IPS DF 6.9 (cell line): ENCODE data around the gene NRROS.

Source experiments
- DNase-seq: peaks from one replicate; pipeline ENCODE4 v3.0.0-alpha.2; 2013; ENCODE audit warnings: low read depth, low spot score
- H3K27ac ChIP-seq: one replicate; pipeline ENCODE4 v1.5.1; 2013; ENCODE audit warnings: low read length, control low read depth
- H3K27me3 ChIP-seq: 2 replicates; pipeline ENCODE4 v1.6.1; 2013; ENCODE audit warnings: mild to moderate bottlenecking, low read length; ENCODE audit not compliant: control insufficient read depth, insufficient read depth
- H3K36me3 ChIP-seq: 2 replicates; pipeline ENCODE4 v1.6.1; 2013; ENCODE audit warnings: low read length; ENCODE audit not compliant: control insufficient read depth, insufficient read depth
- H3K4me1 ChIP-seq: 2 replicates; pipeline ENCODE4 v1.6.1; 2013; ENCODE audit warnings: low read length; ENCODE audit not compliant: control insufficient read depth, insufficient read depth
- H3K4me3 ChIP-seq: 2 replicates; pipeline ENCODE4 v1.5.1; 2013; ENCODE audit warnings: mild to moderate bottlenecking, low read length
- H3K9me3 ChIP-seq: 2 replicates; pipeline ENCODE4 v1.6.1; 2013; ENCODE audit warnings: low read length, inconsistent platforms; ENCODE audit not compliant: control insufficient read depth, insufficient read depth
- WGBS: extraction: QIAGEN DNeasy Blood & Tissue Kit; methylation state at CpG from one replicate; pipeline ENCODE4 v1.1.7; 2013; ENCODE audit warnings: mixed read lengths, missing lambda C conversion rate; ENCODE audit not compliant: insufficient read length, insufficient coverage; 5-methylcytosine and 5-hydroxymethylcytosine counted together

NRROS gene

GRCh38 chr3:196677353-196677752 lies 37.9 kb downstream of the NRROS start:
- Histone ChIP-seq H3K36me3 (no peaks in the 10 kb centered on the region), H3K27me3 (no peaks in the 10 kb centered on the region), H3K4me1 (no peaks in the 10 kb centered on the region), H3K4me3 (no peak overlapping the region), H3K27ac (no peak overlapping the region), H3K9me3 (no peaks in the 10 kb centered on the region)
- DNase-seq = no peak
- no CpG with 5 or more reads among the region's 1 CpG for WGBS

GRCh38 chr3:196677931-196678330 lies 38.4 kb downstream of the NRROS start:
- H3K27me3 ChIP-seq = no peaks in the 10 kb centered on the region
- no peak for DNase-seq
- H3K4me1 ChIP-seq = no peaks in the 10 kb centered on the region
- no peak overlapping the region for H3K27ac ChIP-seq
- H3K4me3 ChIP-seq = no peak overlapping the region
- H3K36me3 ChIP-seq = no peaks in the 10 kb centered on the region
- H3K9me3 ChIP-seq = no peaks in the 10 kb centered on the region
- WGBS = no CpG with 5 or more reads among the region's 1 CpG

- WGBS = no CpG with 5 or more reads among the region's 24 CpGs
- Histone ChIP-seq H3K36me3 (no peaks in the 10 kb centered on the region), H3K4me1 (0 out of 2 replicates have a peak, but pooled peaks cover 1% of the 10 kb centered on the region), H3K4me3 (no peak overlapping the region), H3K27ac (no peak overlapping the region), H3K27me3 (no peaks in the 10 kb centered on the region), H3K9me3 (no peaks in the 10 kb centered on the region)
- DNase-seq = peak; percentile 31
These were observed 45.3 kb downstream of the NRROS start for GRCh38 chr3:196684548-196685407.

GRCh38 chr3:196686436-196686835 lies 46.9 kb downstream of the NRROS start:
- 0 out of 2 replicates have a peak, but pooled peaks cover 1% of the 10 kb centered on the region for H3K4me1 ChIP-seq
- no peaks in the 10 kb centered on the region for H3K9me3 ChIP-seq
- no peak for DNase-seq
- no peaks in the 10 kb centered on the region for H3K27me3 ChIP-seq
- H3K36me3 ChIP-seq = no peaks in the 10 kb centered on the region
- no CpG with 5 or more reads among the region's 2 CpGs for whole genome bisulfite sequencing
- H3K4me3 ChIP-seq = no peak overlapping the region
- no peak overlapping the region for H3K27ac ChIP-seq

GRCh38 chr3:196688349-196688748 lies 48.9 kb downstream of the NRROS start:
- Histone ChIP-seq H3K4me1 (0 out of 2 replicates have a peak, but pooled peaks cover 1% of the 10 kb centered on the region), H3K36me3 (no peaks in the 10 kb centered on the region), H3K9me3 (no peaks in the 10 kb centered on the region), H3K27me3 (no peaks in the 10 kb centered on the region), H3K27ac (no peak overlapping the region), H3K4me3 (no peak overlapping the region)
- no CpG with 5 or more reads among the region's 5 CpGs for WGBS
- no peak for DNase-seq

GRCh38 chr3:196689941-196690660 lies 50.6 kb downstream of the NRROS start:
- no CpG with 5 or more reads among the region's 17 CpGs for WGBS
- 0 out of 2 replicates have a peak, but pooled peaks cover 1% of the 10 kb centered on the region for H3K4me1 ChIP-seq
- H3K36me3 ChIP-seq = no peaks in the 10 kb centered on the region
- no peak overlapping the region for H3K27ac ChIP-seq
- DNase-seq = no peak
- H3K4me3 ChIP-seq = no peak overlapping the region
- H3K27me3 ChIP-seq = no peaks in the 10 kb centered on the region
- H3K9me3 ChIP-seq = no peaks in the 10 kb centered on the region

GRCh38 chr3:196691386-196691785 lies 51.9 kb downstream of the NRROS start:
- no CpG with 5 or more reads among the region's 8 CpGs for WGBS
- H3K4me3 ChIP-seq = no peak overlapping the region
- no peak overlapping the region for H3K27ac ChIP-seq
- 0 out of 2 replicates have a peak, but pooled peaks cover 1% of the 10 kb centered on the region for H3K4me1 ChIP-seq
- DNase-seq = no peak
- H3K36me3 ChIP-seq = no peaks in the 10 kb centered on the region
- H3K9me3 ChIP-seq = no peaks in the 10 kb centered on the region
- H3K27me3 ChIP-seq = no peaks in the 10 kb centered on the region

- Histone ChIP-seq H3K27me3 (no peaks in the 10 kb centered on the region), H3K9me3 (no peaks in the 10 kb centered on the region), H3K4me3 (no peak overlapping the region), H3K4me1 (no peaks in the 10 kb centered on the region), H3K27ac (no peak overlapping the region), H3K36me3 (no peaks in the 10 kb centered on the region)
- no peak for DNase-seq
- WGBS = no CpG with 5 or more reads among the region's 1 CpG
These were observed 54.7 kb downstream of the NRROS start for GRCh38 chr3:196694202-196694638.

GRCh38 chr3:196694941-196695848 lies 55.7 kb downstream of the NRROS start:
- H3K36me3 ChIP-seq = no peaks in the 10 kb centered on the region

GRCh38 chr3:196695849-196696226 lies 56.3 kb downstream of the NRROS start:
- no CpG with 5 or more reads among the region's 5 CpGs for WGBS
- no peak overlapping the region for H3K4me3 ChIP-seq
- H3K9me3 ChIP-seq = no peaks in the 10 kb centered on the region
- H3K27me3 ChIP-seq = no peaks in the 10 kb centered on the region
- no peaks in the 10 kb centered on the region for H3K4me1 ChIP-seq
- DNase-seq = no peak
- no peak overlapping the region for H3K27ac ChIP-seq
- no peaks in the 10 kb centered on the region for H3K36me3 ChIP-seq

More at GRCh38 chr3:196694941-196695848, 55.7 kb downstream of the NRROS start:
- H3K9me3 ChIP-seq = no peaks in the 10 kb centered on the region
- no peaks in the 10 kb centered on the region for H3K27me3 ChIP-seq
- DNase-seq = no peak
- H3K4me1 ChIP-seq = no peaks in the 10 kb centered on the region
- H3K27ac ChIP-seq = no peak overlapping the region
- WGBS = 100% methylated on average over 8 of the region's 17 CpGs
- H3K4me3 ChIP-seq = no peak overlapping the region
